Measurements from ENCODE around the gene DNHD1.

DNHD1 gene

GRCh38 chr11:6563667-6564066, 66.6 kb downstream of the DNHD1 start:
- no peak overlapping the region for H2AFZ ChIP-seq (ENCODE audit: low read depth)
- H3K79me2 ChIP-seq (ENCODE audit: insufficient read depth, low read depth): no peaks in the 10 kb centered on the region
- H4K20me1 ChIP-seq (ENCODE audit: insufficient read depth): no peaks in the 10 kb centered on the region
- no peaks in the 10 kb centered on the region for H3K36me3 ChIP-seq (ENCODE audit: insufficient read depth)
- no peak overlapping the region for H3K4me2 ChIP-seq
- H3K9ac ChIP-seq: no peak overlapping the region
- TF ChIP-seq CTCF (conservative IDR thresholded peaks at IDR 0.05; ENCODE audit: low read depth, low read length): no peak
- H3K4me1 ChIP-seq (ENCODE audit: low read depth, poor library complexity, severe bottlenecking): peaks cover 4% of the 10 kb centered on the region
- H3K27ac ChIP-seq: no peak overlapping the region
- H3K4me3 ChIP-seq (IDR thresholded peaks at IDR 0.05; ENCODE audit: insufficient read depth, low read depth, low read length): no peak overlapping the region
- no peaks in the 10 kb centered on the region for H3K27me3 ChIP-seq (ENCODE audit: insufficient read depth, low read depth)

- Histone ChIP-seq H3K4me1 (ENCODE audit: low read depth, poor library complexity, severe bottlenecking) (peaks cover 6% of the 10 kb centered on the region), H4K20me1 (ENCODE audit: insufficient read depth) (no peaks in the 10 kb centered on the region), H3K9ac (no peak overlapping the region), H3K27me3 (ENCODE audit: insufficient read depth, low read depth) (no peaks in the 10 kb centered on the region), H3K79me2 (ENCODE audit: insufficient read depth, low read depth) (no peaks in the 10 kb centered on the region), H3K4me2 (no peak overlapping the region), H3K36me3 (ENCODE audit: insufficient read depth) (no peaks in the 10 kb centered on the region), H2AFZ (ENCODE audit: low read depth) (no peak overlapping the region), H3K27ac (no peak overlapping the region), H3K4me3 (IDR thresholded peaks at IDR 0.05; ENCODE audit: insufficient read depth, low read depth, low read length) (no peak overlapping the region)
- no peak for TF ChIP-seq CTCF (conservative IDR thresholded peaks at IDR 0.05; ENCODE audit: low read depth, low read length)
Observed at GRCh38 chr11:6565325-6565724, 68.2 kb downstream of the DNHD1 start.

- Histone ChIP-seq H4K20me1 (ENCODE audit: insufficient read depth) (no peaks in the 10 kb centered on the region), H3K4me2 (no peak overlapping the region), H3K9ac (no peak overlapping the region), H3K27me3 (ENCODE audit: insufficient read depth, low read depth) (no peaks in the 10 kb centered on the region), H3K27ac (no peak overlapping the region), H3K79me2 (ENCODE audit: insufficient read depth, low read depth) (no peaks in the 10 kb centered on the region), H2AFZ (ENCODE audit: low read depth) (no peak overlapping the region), H3K36me3 (ENCODE audit: insufficient read depth) (no peaks in the 10 kb centered on the region), H3K4me3 (IDR thresholded peaks at IDR 0.05; ENCODE audit: insufficient read depth, low read depth, low read length) (no peak overlapping the region), H3K4me1 (ENCODE audit: low read depth, poor library complexity, severe bottlenecking) (peaks cover 6% of the 10 kb centered on the region)
- no peak for TF ChIP-seq CTCF (conservative IDR thresholded peaks at IDR 0.05; ENCODE audit: low read depth, low read length)
Observed at GRCh38 chr11:6565988-6566703, 69.1 kb downstream of the DNHD1 start.

GRCh38 chr11:6566704-6567370, 69.8 kb downstream of the DNHD1 start:
- no peak overlapping the region for H2AFZ ChIP-seq (ENCODE audit: low read depth)
- H3K36me3 ChIP-seq (ENCODE audit: insufficient read depth): no peaks in the 10 kb centered on the region
- H3K79me2 ChIP-seq (ENCODE audit: insufficient read depth, low read depth): no peaks in the 10 kb centered on the region
- no peak overlapping the region for H3K27ac ChIP-seq
- peaks cover 6% of the 10 kb centered on the region for H3K4me1 ChIP-seq (ENCODE audit: low read depth, poor library complexity, severe bottlenecking)
- H3K4me3 ChIP-seq (IDR thresholded peaks at IDR 0.05; ENCODE audit: insufficient read depth, low read depth, low read length): no peak overlapping the region
- H3K4me2 ChIP-seq: no peak overlapping the region
- H3K9ac ChIP-seq: no peak overlapping the region
- H4K20me1 ChIP-seq (ENCODE audit: insufficient read depth): no peaks in the 10 kb centered on the region
- H3K27me3 ChIP-seq (ENCODE audit: insufficient read depth, low read depth): no peaks in the 10 kb centered on the region
- TF ChIP-seq CTCF (conservative IDR thresholded peaks at IDR 0.05; ENCODE audit: low read depth, low read length): no peak
